ENCODE measurements around the gene SPIRE1. TPM values are rescaled to one million over a fixed set of nuclear protein-coding genes. Genes with fewer than 3 reads are reported as not detected.

The SPIRE1 gene
- total RNA-seq, 1 donor from 2014 or later: 15.7 TPM

DNA sequence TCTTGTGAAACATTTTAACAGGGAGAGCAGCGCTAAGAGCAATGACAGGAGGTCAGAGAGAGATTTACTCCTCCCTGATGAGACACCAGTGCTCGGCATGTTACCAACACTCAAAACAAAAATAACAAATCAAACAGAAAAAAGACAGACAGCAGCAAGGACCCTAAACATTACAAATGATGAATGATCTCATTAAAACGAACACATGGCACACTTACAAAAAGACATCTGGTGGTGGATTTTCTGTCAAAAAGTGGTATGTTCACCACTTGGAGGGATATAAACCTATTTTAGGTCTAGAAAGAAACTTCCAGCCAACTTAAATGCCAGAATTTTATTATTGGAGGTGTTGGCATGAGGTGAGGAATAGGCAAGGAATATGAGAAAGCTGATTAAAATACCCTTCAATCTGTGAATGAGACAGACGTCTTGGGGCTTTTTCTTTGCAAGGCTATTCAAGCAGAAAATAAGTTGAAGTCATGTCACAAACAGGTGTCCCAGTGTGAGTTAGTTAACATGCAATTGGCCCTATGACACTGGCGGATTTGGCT lies 137.4 kb downstream of the SPIRE1 start:
- TF ChIP-seq, protein P1, sequence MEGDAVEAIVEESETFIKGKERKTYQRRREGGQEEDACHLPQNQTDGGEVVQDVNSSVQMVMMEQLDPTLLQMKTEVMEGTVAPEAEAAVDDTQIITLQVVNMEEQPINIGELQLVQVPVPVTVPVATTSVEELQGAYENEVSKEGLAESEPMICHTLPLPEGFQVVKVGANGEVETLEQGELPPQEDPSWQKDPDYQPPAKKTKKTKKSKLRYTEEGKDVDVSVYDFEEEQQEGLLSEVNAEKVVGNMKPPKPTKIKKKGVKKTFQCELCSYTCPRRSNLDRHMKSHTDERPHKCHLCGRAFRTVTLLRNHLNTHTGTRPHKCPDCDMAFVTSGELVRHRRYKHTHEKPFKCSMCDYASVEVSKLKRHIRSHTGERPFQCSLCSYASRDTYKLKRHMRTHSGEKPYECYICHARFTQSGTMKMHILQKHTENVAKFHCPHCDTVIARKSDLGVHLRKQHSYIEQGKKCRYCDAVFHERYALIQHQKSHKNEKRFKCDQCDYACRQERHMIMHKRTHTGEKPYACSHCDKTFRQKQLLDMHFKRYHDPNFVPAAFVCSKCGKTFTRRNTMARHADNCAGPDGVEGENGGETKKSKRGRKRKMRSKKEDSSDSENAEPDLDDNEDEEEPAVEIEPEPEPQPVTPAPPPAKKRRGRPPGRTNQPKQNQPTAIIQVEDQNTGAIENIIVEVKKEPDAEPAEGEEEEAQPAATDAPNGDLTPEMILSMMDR (IDR thresholded peaks at IDR 0.05): no peak
- TF ChIP-seq POLR2A (IDR thresholded peaks at IDR 0.05): no peak
- no peak for TF ChIP-seq POLR2AphosphoS5 (IDR thresholded peaks at IDR 0.05; ENCODE audit: insufficient read depth in 1 of 2, low read depth in 1 of 2)
- Histone ChIP-seq H3K27me3 (no peaks in the 10 kb centered on the region), H3K9me3 (no peaks in the 10 kb centered on the region), H3K36me3 (no peaks in the 10 kb centered on the region), H3K27ac (no peak overlapping the region), H3K4me1 (no peaks in the 10 kb centered on the region), H3K4me3 (no peak overlapping the region)
- DNase-seq (ENCODE audit: extremely low spot score in 2 of 2): no peak
- intact Hi-C loops (cut with DNase I): no loop called here

DNA sequence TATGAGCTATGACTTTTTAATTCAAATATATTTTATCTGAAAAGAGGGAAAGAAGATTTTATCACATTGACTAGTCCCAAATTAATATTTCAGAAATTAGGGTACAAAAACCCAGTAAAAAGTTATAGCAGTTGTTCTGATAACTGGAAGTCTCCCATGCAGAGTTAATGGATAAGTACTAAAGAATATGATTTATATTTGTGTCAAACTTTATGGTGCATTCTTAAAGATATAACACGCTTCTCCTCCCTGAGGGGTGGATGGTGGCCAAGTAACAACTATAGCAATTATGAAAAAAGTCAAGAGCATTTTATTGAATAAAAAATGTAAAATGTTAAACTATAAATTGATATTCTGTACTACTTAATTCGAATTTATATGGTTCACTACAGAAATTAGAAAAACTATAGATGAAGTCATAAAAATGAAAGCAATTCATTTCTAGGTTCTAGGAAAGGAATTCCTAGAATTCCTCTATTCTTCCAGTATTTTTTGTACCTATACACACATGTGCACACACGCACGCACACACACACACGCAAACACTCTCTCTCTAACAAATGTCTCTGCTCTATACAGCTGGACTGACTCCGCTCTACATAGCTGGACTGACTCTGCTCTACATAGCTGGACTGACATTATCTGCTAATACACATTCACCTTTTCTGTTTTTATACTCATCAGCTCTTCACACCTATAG lies 138.9 kb downstream of the SPIRE1 start:
- H3K4me1 ChIP-seq: no peaks in the 10 kb centered on the region
- H3K9me3 ChIP-seq: no peaks in the 10 kb centered on the region
- intact Hi-C loops (cut with DNase I): no loop called here
- no peaks in the 10 kb centered on the region for H3K27me3 ChIP-seq
- TF ChIP-seq, protein P1 (IDR thresholded peaks at IDR 0.05): no peak
- TF ChIP-seq POLR2A (IDR thresholded peaks at IDR 0.05): no peak
- no peak for TF ChIP-seq POLR2AphosphoS5 (IDR thresholded peaks at IDR 0.05; ENCODE audit: insufficient read depth in 1 of 2, low read depth in 1 of 2)
- no peak overlapping the region for H3K4me3 ChIP-seq
- H3K36me3 ChIP-seq: no peaks in the 10 kb centered on the region
- H3K27ac ChIP-seq: no peak overlapping the region
- DNase-seq (ENCODE audit: extremely low spot score in 2 of 2): no peak

DNA sequence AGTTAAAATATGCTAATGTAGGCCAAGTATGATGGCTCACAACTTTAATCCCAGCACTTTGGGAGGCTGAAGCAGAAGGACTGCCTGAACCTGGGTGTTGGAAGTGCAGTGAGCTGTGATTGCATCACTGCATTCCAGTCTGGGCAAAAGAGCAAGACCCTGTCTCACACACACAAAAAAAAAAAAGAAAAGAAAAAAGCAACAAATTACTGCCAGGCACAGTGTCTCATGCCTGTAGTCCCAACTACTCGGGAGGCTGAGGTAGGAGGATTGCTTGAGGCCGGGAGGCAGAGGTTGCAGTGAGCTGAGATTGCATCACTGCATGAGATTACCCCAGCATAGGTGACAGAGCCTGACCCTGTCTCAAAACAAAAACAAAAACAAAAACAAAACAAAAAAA lies 139.6 kb downstream of the SPIRE1 start:
- H3K27ac ChIP-seq: no peak overlapping the region
- intact Hi-C loops (cut with DNase I): no loop called here
- no peaks in the 10 kb centered on the region for H3K9me3 ChIP-seq
- DNase-seq (ENCODE audit: extremely low spot score in 2 of 2): no peak
- no peaks in the 10 kb centered on the region for H3K36me3 ChIP-seq
- H3K4me1 ChIP-seq: no peaks in the 10 kb centered on the region
- TF ChIP-seq, protein P1 (IDR thresholded peaks at IDR 0.05): no peak
- no peak for TF ChIP-seq POLR2AphosphoS5 (IDR thresholded peaks at IDR 0.05; ENCODE audit: insufficient read depth in 1 of 2, low read depth in 1 of 2)
- TF ChIP-seq POLR2A (IDR thresholded peaks at IDR 0.05): no peak
- H3K4me3 ChIP-seq: no peak overlapping the region
- no peaks in the 10 kb centered on the region for H3K27me3 ChIP-seq

DNA sequence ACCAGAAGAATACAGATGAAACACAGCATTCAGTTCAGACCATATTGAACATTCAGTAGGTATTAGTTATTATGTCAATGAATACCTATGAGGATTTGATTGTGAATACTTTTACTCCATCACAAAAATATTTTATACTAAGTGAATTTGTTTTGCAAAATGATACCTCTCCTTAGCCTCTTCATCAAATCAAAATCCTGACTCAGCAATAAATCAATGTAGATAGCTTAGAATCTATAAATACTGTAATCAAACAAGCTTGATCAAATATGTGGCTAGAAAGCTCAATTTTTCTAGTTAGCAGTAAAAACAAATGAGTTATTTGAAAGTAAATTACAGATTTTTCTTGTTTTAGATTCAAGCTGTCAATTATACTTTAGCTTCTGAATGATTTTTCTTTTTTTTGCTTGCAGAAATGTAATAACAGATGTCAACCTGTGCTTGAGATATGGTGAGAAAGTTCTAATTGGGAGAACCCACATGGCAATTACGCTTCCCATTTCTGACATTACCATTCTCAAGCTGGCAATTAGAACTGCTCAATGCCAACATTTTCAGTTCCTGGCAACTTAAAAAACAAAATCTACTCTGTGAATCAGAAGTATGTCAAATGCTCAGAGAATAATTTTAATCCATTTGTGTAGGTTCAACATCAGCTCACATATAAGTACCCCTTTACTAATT lies 140.6 kb downstream of the SPIRE1 start:
- intact Hi-C loops (cut with DNase I): no loop called here
- TF ChIP-seq POLR2AphosphoS5 (IDR thresholded peaks at IDR 0.05; ENCODE audit: insufficient read depth in 1 of 2, low read depth in 1 of 2) (no peak), POLR2A (IDR thresholded peaks at IDR 0.05) (no peak)
- TF ChIP-seq, protein P1 (IDR thresholded peaks at IDR 0.05): no peak
- H3K36me3 ChIP-seq: no peaks in the 10 kb centered on the region

More for the DNA sequence above, 140.6 kb downstream of the SPIRE1 start:
- DNase-seq (ENCODE audit: extremely low spot score in 2 of 2): no peak
- Histone ChIP-seq H3K4me3 (no peak overlapping the region), H3K27ac (no peak overlapping the region), H3K9me3 (no peaks in the 10 kb centered on the region), H3K27me3 (no peaks in the 10 kb centered on the region), H3K4me1 (no peaks in the 10 kb centered on the region)
